Erythroblast (primary cell): ENCODE data around the gene STX10.
A peak's percentile ranks its signal among the peaks of the same experiment; 100 is the strongest.
"Not testable (repeated sequence)": the region's sequence is repeated elsewhere in the genome, so short reads cannot be mapped to it uniquely, and the experiment has no call there.

Experiments
- DNase-seq, 2 experiments: peaks; one replicate each; lab custom pipeline; 2025; lab: John Stamatoyannopoulos, UW
- GATA1 ChIP-seq: IDR thresholded peaks from 2 replicates; pipeline ENCODE4 v1.6.1; 2011; ENCODE audit warnings: low read depth, mild to moderate bottlenecking, control low read depth, low read length, moderate library complexity
- POLR2A ChIP-seq: IDR thresholded peaks from 2 replicates; pipeline ENCODE4 v1.6.1; 2011; ENCODE audit warnings: mild to moderate bottlenecking, low read length

Gene STX10, protein sequence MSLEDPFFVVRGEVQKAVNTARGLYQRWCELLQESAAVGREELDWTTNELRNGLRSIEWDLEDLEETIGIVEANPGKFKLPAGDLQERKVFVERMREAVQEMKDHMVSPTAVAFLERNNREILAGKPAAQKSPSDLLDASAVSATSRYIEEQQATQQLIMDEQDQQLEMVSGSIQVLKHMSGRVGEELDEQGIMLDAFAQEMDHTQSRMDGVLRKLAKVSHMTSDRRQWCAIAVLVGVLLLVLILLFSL

DNA sequence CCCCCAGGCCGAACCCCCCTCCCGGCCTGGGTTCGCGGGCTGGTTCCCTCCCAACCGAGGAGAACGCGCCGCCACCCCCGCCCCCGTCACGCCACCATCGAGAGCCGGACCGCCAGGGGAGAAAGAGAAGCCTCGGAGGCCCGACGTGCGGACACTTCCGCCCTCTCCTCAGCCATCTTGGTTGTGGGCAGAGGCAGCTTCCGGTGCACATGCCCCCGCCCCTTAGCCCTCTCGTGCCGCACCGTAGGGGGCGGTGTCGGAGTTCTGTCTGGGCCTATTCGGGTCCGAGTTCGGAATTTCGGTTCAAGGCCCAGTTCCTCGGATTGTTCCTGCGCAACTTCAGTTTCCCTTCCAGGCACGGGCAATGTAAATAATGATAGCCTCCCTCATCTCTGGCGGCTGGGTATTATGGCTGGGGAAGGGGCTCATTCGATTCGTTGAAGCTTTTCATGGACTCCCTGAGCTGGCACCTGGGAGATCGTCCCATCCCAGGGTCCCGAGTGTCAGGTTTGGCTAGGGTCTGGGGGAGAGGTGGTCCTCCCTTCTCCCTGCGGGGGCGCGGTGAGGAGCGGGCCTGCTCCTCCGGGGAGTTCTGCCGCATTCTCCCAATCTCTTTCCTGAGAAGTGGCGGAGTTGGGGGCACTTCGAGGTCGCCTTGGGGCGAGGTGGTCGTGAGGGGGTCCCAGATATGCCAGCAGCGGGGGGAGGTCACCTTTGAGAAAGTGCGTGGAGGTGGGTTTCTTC, at the start of gene STX10, which contains the start of gene IER2:
TSS of gene STX10 (minus strand) at position 189 of the 744 bp plus-strand sequence. CDS start 202 bp downstream, outside the sequence.
TSS of gene IER2 (plus strand) at position 225 of the 744 bp plus-strand sequence. CDS start 2,776 bp downstream, outside the sequence.
- DNase-seq, result peak; percentile 96 to 98
- TF ChIP-seq POLR2A, result peak; percentile 90
- TF ChIP-seq GATA1, result no peak

DNA sequence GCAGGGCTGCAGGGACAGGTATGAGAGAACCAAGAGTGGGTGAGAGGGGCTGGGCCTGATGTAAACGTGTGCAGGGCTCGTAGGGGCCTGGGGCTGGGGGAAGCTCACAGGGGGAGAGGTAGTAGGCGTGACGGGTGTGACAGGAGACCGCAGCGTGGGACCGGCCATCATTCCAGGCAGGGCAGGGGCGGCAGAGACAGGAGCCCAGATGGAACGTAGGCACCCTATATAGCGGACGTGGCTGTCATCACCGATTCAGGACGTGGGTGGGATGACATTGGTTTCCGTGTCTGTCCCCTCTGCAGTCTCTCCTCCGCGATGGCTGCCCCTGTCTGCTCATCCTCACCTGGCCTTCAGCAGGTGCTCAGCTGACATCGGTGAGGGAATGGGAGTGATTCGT, 48.5 kb upstream of the STX10 start:
- TF ChIP-seq POLR2A (no peak), GATA1 (no peak)
- no peak for DNase-seq

DNA sequence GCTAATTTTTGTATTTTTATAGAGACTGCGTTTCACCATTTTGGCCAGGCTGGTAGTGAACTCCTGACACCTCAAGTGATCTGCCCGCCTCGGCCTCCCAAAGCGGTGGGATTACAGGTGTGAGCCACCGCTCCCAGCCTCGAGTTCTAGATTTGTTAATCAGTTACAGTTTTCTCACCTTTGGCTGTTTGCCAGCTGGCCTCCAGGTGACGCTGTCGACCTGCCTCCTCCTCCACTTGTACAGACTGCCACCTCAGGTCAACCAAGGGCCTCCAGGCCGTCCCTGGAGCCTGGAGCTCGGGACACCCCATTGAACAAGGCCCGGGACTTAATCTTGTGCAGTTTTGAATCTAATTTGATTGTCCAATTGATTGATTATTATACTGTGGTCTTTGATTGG, 45.5 kb upstream of the STX10 start:
- TF ChIP-seq GATA1 (no peak), POLR2A (no peak)
- DNase-seq, result no peak

DNA sequence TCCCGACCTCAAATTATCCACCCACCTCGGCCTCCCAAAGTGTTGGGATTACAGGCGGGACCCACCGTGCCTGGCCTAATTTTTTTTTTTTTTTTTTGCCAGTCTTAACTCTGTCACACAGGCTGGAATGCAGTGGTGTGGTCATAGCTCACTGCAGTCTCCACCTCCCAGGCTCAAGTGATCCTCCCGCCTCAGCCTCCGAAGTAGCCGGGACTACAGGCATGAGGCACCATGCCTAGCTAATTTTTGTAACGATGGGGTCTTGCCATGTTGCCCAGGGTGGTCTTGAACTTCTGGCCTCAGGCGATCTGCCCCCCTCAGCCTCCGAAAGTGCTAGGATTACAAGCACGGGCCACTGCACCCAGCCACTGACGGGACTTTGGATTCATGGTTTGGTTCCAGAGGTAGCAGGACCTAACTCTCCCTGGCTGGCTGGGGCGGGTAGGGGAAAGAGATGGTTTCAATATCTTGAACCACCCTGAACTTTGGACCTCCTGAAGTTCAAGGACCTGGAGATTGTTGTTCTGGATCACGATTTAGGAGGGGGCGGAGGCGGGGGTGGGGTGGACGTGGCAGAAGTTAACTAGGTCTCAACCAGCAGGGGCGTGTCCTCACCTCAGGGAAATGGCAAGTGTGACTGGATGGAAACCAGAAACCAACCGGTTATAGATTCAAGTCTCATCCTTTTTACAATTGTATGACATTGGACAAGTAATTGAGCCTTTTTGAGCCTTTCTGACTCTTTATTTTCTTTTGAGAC, 40.8 kb upstream of the STX10 start:
- no peak for DNase-seq
- no peak for TF ChIP-seq GATA1
- no peak for TF ChIP-seq POLR2A

DNA sequence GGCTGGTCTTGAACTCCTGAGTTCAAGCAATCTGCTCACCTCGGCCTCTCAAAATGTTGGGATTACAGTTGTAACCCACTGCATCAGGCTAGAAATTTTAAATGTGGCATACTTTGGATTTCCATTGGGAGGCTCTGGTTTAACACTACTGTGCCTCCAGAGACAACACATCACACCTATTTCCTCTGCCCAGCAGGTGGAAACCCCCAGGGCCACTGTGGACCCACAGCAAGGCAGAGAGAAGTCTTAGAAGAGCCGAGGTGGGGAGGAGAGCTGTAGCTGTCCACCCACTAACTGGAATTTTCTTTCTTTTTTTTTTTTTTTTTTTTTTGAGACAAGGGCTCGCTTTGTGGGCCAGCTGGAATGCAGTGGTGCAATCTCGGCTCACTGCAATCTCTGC, 39.4 kb upstream of the STX10 start:
- TF ChIP-seq GATA1, result no peak
- no peak for TF ChIP-seq POLR2A
- DNase-seq, result no peak

DNA sequence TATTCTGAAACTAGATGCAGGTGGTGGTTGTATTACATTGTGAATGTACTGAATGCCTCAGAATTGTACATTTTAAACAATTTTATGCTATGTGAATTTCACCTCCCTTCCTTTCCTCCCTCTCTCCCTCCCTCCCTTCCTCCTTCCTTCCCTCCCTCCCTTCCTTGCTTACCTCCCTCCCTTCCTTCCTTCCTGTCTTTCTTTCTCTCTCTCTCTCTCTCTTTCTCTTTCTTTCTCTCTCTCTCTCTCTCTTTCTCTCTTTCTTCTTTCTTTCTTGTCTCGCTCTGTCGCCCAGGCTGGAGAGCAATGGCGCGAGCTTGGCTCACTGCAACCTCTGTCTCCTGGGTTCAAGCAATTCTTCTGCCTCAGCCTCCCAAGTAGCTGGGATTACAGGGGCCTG, 37.2 kb upstream of the STX10 start:
- TF ChIP-seq GATA1 (no peak), POLR2A (no peak)
- DNase-seq, result no peak

DNA sequence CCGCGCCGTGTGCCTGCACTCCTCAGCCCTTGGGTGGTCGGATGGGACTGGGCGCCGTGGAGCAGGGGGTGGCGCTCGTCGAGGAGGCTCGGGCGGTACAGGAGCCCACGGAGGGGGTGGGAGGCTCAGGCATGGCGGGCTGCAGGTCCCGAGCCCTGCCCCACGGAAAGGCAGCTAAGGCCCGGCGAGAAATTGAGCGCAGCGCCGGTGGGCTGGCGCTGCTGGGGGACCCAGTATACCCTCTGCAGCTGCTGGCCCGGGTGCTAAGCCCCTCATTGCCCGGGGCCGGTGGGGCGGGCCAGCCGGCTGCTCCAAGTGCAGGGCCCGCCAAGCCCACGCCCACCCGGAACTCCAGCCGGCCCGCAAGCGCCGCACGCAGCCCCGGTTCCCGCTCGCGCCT, 36.5 kb upstream of the STX10 start:
- DNase-seq, result not testable (repeated sequence)

DNA sequence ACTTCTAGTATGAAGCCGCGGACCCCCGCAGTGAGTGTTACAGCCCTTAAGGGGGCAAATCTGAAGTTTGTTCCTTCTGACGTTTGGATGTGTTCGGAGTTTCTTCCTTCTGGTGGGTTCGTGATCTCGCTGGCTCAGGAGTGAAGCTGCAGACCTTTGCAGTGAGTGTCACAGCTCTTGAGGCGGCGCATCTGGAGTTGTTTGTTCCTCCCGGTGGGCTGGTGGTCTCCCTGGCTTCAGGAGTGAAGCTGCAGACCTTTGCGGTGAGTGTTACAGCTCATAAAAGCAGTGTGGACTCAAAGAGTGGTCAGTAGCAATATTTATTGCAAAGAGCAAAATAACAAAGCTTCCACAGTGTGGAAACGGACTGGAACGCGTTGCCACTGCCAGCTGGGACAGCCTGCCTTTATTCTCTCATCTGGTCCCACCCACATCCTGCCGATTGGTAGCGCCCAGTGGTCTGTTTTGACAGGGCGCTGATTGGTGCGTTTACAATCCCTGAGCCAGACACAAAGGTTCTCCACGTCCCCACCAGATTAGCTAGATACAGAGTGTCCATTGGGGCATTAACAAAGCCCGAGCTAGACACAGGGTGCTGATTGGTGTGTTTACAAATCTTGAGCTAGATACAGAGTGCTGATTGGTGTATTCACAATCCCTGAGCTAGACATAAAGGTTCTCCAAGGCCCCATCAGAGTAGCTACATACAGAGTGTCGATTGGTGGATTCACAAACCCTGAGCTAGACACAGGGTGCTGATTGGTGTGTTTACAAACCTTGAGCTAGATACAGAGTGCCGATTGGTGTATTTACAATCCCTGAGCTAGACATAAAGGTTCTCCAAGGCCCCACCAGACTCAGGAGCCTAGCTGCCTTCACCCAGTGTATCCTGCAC, 35.8 kb upstream of the STX10 start:
- DNase-seq, result not testable (repeated sequence)

DNA sequence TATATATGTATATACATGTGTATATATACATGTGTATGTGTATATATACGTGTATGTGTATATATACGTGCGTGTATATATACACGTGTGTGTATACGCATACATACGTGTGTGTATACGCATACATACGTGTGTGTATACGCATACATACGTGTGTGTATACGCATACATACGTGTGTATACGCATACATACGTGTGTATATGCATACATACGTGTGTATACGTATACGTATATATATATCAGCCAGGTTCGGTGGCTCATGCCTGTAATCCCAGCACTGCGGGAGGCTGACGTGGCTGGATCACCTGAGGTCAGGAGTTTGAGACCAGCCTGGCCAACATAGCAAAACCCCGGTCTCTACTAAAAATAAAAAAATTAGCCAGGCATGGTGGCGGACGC, 34.8 kb upstream of the STX10 start:
- DNase-seq, result not testable (repeated sequence)

DNA sequence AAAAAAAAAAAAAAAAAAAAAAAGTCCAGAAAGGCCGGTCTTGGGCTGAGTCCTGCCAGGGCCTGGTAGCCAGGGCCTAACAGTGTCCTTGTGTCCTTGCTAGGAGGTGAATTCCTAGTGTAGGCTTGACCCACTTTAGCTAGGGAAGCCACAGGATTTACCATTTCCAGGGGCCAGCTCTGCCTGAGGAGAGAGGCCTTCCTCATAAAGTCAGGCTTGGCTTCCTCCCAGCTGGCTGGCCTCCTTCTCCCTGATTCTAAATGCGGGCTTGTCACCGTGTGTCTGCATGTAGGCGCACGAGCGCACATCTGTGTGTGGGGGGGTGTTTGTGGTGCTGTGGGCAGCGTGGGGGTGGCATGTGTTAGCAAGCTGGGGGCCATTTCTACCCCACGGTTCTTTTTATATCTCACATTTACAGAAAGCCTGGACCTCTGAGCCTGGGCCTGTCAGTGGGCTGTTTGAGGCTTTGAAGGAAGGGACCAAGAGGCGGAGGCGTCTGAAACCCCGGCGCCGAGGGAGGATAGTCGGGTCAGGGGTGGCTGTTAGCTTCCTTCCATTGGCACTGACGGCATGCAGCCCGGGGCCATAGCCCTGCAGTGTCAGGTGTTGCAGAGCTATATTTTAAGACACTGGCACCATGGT, 31.7 kb upstream of the STX10 start:
- DNase-seq, result no peak
- TF ChIP-seq POLR2A, result no peak
- TF ChIP-seq GATA1, result no peak

DNA sequence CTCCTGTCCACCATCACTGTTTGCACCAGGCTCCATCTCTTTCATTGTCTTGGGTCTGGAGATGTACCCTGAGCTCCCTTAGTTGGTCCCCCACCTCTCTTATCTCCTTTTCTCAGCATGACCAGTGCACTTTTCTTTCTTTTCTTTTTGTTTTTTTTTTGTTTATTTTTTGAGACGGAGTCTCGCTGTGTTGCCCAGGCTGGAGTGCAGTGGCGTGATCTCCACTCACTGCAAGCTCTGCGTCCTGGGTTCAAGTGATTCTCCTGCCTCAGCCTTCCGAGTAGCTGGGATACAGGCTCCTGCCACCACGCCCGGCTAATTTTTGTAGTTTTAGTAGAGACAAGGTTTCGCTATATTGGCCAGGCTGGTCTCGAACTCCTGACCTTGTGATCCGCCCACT, 28.1 kb upstream of the STX10 start:
- DNase-seq, result not testable (repeated sequence)

DNA sequence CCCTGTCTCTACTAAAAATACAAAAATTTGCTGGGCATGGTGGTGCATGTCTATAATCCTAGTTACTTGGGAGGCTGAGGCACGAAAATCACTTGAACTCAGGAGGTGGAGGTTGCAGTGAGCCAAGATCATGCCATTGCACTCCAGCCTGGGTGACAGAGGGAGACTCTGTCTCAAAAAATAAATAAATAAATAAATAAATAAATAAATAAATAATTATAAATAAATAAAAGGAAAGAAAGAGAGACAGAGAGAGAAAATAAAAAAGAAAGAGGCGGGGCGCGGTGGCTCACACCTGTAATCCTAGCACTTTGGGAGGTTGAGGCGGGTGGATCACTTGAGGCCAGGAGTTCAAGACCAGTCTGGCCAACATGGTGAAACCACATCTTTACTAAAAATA, 27.4 kb upstream of the STX10 start:
- DNase-seq, result not testable (repeated sequence)

DNA sequence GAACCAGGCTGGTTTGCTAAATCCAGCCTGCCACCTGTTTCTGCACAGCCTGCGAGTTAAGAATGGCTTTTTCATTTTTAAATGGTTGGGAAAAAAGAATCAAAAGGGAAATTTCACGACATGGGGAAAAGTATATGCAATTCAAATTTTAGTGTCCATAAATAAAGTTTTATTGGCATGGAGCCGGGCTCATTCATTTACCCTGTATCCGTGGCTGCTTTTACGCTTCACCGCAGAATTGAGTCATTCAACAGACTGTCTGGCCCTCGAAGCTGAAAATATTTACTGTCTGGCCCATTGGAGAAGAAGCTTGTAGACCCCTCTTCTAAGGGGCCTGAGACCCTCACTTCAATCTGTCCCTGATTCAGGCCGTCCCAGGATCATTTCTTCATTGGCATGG, 26.2 kb upstream of the STX10 start:
- TF ChIP-seq POLR2A, result no peak
- no peak for TF ChIP-seq GATA1
- no peak for DNase-seq
